Breast epithelium (tissue), 3 donors: ENCODE measurements around the gene C4BPB.

Experiments
- CTCF ChIP-seq, 3 donors: fragments of 450-650 bp; IDR thresholded peaks; one replicate each; pipeline ENCODE4 v1.5.1; 2016 to 2017; ENCODE audit warnings: antibody characterized with exemption in 3 of 3, mild to moderate bottlenecking in 3 of 3, moderate library complexity in 3 of 3
- POLR2A ChIP-seq: fragments of 450-650 bp; IDR thresholded peaks from one replicate; pipeline ENCODE4 v1.6.1; 2016; ENCODE audit warnings: antibody characterized with exemption, mild to moderate bottlenecking, moderate library complexity
- POLR2AphosphoS5 ChIP-seq, 3 donors: sonication (generic); formaldehyde crosslinking; IDR thresholded peaks; one replicate each; pipeline ENCODE4 v1.6.1; 2017; ENCODE audit warnings: antibody characterized with exemption in 3 of 3

- no peak for TF ChIP-seq CTCF (IDR thresholded peaks at IDR 0.05)
- TF ChIP-seq POLR2A = no peak
- TF ChIP-seq POLR2AphosphoS5 (IDR thresholded peaks at IDR 0.05) = no peak
Observed at GRCh38 chr1:207067185-207067584, 21.5 kb upstream of the C4BPB start.
